SK-N-SH treated with all-trans-retinoic acid at 6 μM for 48 hours (cell line): ENCODE measurements around the gene PVRIG.
"Not testable (repeated sequence)": the region's sequence is repeated elsewhere in the genome, so short reads cannot be mapped to it uniquely, and the experiment has no call there.

ENCODE experiments used
- ARNTL ChIP-seq: fragments of 450-650 bp; formaldehyde crosslinking; IDR thresholded peaks from 2 replicates; pipeline ENCODE4 v1.5.0; 2020; ENCODE audit warnings: low read depth, mild to moderate bottlenecking, moderate library complexity, borderline replicate concordance
- BACH2 ChIP-seq: fragments of 250-450 bp; sonication (Bioruptor Pico); IDR thresholded peaks from 2 replicates; pipeline ENCODE4 v1.9.0; 2021; ENCODE audit warnings: mild to moderate bottlenecking, borderline replicate concordance
- CSDC2 ChIP-seq: fragments of 250-450 bp; sonication (Bioruptor Pico); IDR thresholded peaks from 2 replicates; pipeline ENCODE4 v1.5.0; 2020; ENCODE audit warnings: mild to moderate bottlenecking, moderate library complexity
- ISL1 ChIP-seq: fragments of 250-450 bp; sonication (Bioruptor Pico); IDR thresholded peaks from 2 replicates; pipeline ENCODE4 v2.1.2; 2022; ENCODE audit warnings: mild to moderate bottlenecking, moderate library complexity
- RARB ChIP-seq: fragments of 250-450 bp; sonication (Bioruptor Pico); IDR thresholded peaks from 2 replicates; pipeline ENCODE4 v1.8.0; 2021; ENCODE audit warnings: mild to moderate bottlenecking, moderate library complexity
- TOX ChIP-seq: fragments of 250-450 bp; sonication (Bioruptor Pico); IDR thresholded peaks from 2 replicates; pipeline ENCODE4 v1.8.0; 2021; ENCODE audit warnings: mild to moderate bottlenecking, moderate library complexity, borderline replicate concordance
- ZFP3 ChIP-seq: fragments of 250-450 bp; sonication (Bioruptor Pico); IDR thresholded peaks from 2 replicates; pipeline ENCODE4 v1.5.0; 2020; ENCODE audit warnings: mild to moderate bottlenecking, moderate library complexity
- ZFP30 ChIP-seq: fragments of 450-650 bp; formaldehyde crosslinking; IDR thresholded peaks from 2 replicates; pipeline ENCODE4 v1.5.0; 2022; ENCODE audit warnings: mild to moderate bottlenecking, moderate library complexity
- TF ChIP-seq, protein P1 (sequence below): fragments of 250-450 bp; sonication (Bioruptor Pico); IDR thresholded peaks from 2 replicates; pipeline ENCODE4 v1.5.1; 2020; ENCODE audit warnings: low read depth, mild to moderate bottlenecking, moderate library complexity
- TF ChIP-seq, protein P2 (sequence below): fragments of 250-450 bp; sonication (Bioruptor Pico); IDR thresholded peaks from 2 replicates; pipeline ENCODE4 v1.8.0; 2020; ENCODE audit warnings: mild to moderate bottlenecking, moderate library complexity, borderline replicate concordance
- TF ChIP-seq, protein P3 (sequence below): fragments of 250-450 bp; sonication (Bioruptor Pico); IDR thresholded peaks from 2 replicates; pipeline ENCODE4 v1.5.0; 2020; ENCODE audit warnings: mild to moderate bottlenecking, moderate library complexity

DNA sequence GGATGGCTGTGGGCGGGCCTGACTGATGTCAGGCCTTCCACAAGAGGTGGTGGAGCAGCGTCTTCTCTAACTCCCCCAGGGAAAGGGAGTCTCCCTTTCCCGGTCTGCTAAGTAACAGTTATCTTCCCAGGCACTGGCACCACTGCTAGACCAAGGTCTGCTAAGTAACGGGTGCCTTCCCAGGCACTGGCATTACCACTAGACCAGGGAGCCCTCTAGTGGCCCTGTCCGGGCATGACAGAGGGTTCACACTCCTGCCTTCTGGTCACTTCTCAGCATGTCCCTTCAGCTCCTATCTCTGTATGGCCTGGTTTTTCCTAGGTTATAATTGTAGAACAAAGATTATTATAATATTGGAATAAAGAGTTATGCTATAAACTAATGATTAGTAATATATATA lies 1.8 kb upstream of the PVRIG start:
- TF ChIP-seq ARNTL; BACH2; RARB (CRISPR knock-in tag); CSDC2 (CRISPR knock-in tag); ZFP30 (CRISPR knock-in tag); TOX (CRISPR knock-in tag); ZFP3 (CRISPR knock-in tag); ISL1: not testable (repeated sequence)
- TF ChIP-seq, protein P1, sequence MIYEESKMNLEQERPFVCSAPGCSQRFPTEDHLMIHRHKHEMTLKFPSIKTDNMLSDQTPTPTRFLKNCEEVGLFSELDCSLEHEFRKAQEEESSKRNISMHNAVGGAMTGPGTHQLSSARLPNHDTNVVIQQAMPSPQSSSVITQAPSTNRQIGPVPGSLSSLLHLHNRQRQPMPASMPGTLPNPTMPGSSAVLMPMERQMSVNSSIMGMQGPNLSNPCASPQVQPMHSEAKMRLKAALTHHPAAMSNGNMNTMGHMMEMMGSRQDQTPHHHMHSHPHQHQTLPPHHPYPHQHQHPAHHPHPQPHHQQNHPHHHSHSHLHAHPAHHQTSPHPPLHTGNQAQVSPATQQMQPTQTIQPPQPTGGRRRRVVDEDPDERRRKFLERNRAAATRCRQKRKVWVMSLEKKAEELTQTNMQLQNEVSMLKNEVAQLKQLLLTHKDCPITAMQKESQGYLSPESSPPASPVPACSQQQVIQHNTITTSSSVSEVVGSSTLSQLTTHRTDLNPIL (CRISPR knock-in tag) = not testable (repeated sequence)
- TF ChIP-seq, protein P2, sequence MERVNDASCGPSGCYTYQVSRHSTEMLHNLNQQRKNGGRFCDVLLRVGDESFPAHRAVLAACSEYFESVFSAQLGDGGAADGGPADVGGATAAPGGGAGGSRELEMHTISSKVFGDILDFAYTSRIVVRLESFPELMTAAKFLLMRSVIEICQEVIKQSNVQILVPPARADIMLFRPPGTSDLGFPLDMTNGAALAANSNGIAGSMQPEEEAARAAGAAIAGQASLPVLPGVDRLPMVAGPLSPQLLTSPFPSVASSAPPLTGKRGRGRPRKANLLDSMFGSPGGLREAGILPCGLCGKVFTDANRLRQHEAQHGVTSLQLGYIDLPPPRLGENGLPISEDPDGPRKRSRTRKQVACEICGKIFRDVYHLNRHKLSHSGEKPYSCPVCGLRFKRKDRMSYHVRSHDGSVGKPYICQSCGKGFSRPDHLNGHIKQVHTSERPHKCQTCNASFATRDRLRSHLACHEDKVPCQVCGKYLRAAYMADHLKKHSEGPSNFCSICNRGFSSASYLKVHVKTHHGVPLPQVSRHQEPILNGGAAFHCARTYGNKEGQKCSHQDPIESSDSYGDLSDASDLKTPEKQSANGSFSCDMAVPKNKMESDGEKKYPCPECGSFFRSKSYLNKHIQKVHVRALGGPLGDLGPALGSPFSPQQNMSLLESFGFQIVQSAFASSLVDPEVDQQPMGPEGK (CRISPR knock-in tag) = not testable (repeated sequence)
- TF ChIP-seq, protein P3, sequence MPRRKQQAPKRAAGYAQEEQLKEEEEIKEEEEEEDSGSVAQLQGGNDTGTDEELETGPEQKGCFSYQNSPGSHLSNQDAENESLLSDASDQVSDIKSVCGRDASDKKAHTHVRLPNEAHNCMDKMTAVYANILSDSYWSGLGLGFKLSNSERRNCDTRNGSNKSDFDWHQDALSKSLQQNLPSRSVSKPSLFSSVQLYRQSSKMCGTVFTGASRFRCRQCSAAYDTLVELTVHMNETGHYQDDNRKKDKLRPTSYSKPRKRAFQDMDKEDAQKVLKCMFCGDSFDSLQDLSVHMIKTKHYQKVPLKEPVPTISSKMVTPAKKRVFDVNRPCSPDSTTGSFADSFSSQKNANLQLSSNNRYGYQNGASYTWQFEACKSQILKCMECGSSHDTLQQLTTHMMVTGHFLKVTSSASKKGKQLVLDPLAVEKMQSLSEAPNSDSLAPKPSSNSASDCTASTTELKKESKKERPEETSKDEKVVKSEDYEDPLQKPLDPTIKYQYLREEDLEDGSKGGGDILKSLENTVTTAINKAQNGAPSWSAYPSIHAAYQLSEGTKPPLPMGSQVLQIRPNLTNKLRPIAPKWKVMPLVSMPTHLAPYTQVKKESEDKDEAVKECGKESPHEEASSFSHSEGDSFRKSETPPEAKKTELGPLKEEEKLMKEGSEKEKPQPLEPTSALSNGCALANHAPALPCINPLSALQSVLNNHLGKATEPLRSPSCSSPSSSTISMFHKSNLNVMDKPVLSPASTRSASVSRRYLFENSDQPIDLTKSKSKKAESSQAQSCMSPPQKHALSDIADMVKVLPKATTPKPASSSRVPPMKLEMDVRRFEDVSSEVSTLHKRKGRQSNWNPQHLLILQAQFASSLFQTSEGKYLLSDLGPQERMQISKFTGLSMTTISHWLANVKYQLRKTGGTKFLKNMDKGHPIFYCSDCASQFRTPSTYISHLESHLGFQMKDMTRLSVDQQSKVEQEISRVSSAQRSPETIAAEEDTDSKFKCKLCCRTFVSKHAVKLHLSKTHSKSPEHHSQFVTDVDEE (CRISPR knock-in tag) = not testable (repeated sequence)
